ENCODE data around the gene KIAA1671. TPM values are rescaled to one million over a fixed set of nuclear protein-coding genes. Genes with fewer than 3 reads are reported as not detected.

The KIAA1671 gene
- total RNA-seq, 2 experiments from 2014 or later, result 12.3 to 14.0 TPM

DNA sequence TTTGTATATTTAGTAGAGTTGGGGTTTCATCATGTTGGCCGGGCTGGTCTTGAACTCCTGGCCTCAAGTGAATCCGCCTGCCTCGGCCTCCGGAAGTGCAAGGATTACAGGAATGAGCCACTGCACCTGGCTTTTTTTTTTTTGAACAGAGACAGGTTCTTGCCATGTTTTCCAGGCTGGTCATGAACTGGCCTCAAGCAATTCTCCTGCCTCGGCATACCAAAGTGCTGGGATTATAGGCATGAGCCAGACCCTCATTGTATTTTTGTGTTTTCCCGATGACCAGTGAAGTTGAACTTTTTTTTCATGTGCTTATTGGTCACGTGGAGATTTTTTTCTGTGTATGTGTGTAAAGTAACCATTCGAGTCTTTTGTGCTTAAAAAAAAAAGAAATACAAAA lies 48.2 kb downstream of the KIAA1671 start:
- H3K4me1 Mint-ChIP-seq, result peaks cover 5% of the 10 kb centered on the region
- no peak overlapping the region for H3K27ac Mint-ChIP-seq
- intact Hi-C loops (cut with DNase I, micrococcal nuclease), result no loop called here
- peaks cover 4% of the 10 kb centered on the region for H3K9me3 Mint-ChIP-seq (ENCODE audit: low read depth)
- H3K36me3 Mint-ChIP-seq (ENCODE audit: low read depth), result no peaks in the 10 kb centered on the region
- no peak for ATAC-seq
- ChIA-PET POLR2A (no interaction called here), CTCF (interaction anchor here (1.5 kb wide), 1 partner anchor 13 kb away, joined by 3 read pairs; no protein-coding TSS in a partner anchor)
- no peak for DNase-seq
- peaks cover 11% of the 10 kb centered on the region for H3K27me3 Mint-ChIP-seq
- no peak overlapping the region for H3K4me3 Mint-ChIP-seq

DNA sequence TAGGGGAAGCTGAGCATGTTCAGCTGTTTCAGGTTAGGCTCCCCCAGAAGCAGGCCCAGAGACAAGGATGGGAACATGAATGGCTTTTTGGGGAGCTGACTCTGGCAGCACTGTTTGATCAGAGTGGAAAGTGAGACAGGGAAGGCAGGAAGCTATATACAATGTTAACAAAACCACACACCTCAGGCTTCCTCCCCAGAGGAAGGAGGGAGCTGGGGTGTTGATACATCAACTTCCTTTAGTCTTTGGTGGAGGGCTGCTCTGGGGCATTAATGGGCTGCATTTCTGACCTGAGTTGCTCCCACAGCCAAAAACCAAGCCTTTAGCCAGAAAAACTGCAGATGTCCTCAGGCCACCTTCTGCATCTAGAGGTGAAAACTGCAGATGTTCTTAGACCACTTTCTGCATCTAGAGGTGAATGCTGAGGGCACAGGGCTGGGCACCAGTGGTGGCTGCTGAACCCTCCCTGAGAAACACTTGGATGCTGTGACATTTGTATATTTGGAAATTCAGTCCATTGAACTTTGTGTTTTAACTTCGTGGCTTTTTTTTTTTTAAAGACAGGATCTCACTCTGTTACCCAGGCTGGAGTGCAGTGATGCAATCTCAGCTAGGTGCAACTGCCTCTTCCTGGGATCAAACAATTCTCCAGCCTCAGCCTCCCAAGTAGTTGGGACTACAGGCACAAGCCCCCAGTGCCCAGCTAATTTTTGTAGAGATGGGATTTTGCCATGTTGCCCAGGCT lies 49.9 kb downstream of the KIAA1671 start:
- peaks cover 4% of the 10 kb centered on the region for H3K9me3 Mint-ChIP-seq (ENCODE audit: low read depth)
- H3K27me3 Mint-ChIP-seq, result peaks cover 1% of the 10 kb centered on the region
- DNase-seq, result no peak
- intact Hi-C loops (cut with DNase I, micrococcal nuclease), result no loop called here
- ATAC-seq, result no peak
- ChIA-PET POLR2A (interaction anchor here (0.5 kb wide), 1 partner anchor 44 kb away, joined by 3 read pairs; no protein-coding TSS in a partner anchor), CTCF (interaction anchor here (1.5 kb wide), 1 partner anchor 11 kb away, joined by 3 read pairs; no protein-coding TSS in a partner anchor)
- no peak overlapping the region for H3K4me3 Mint-ChIP-seq
- H3K4me1 Mint-ChIP-seq, result peaks cover 5% of the 10 kb centered on the region
- no peaks in the 10 kb centered on the region for H3K36me3 Mint-ChIP-seq (ENCODE audit: low read depth)
- H3K27ac Mint-ChIP-seq, result peak overlapping the region; percentile 51

DNA sequence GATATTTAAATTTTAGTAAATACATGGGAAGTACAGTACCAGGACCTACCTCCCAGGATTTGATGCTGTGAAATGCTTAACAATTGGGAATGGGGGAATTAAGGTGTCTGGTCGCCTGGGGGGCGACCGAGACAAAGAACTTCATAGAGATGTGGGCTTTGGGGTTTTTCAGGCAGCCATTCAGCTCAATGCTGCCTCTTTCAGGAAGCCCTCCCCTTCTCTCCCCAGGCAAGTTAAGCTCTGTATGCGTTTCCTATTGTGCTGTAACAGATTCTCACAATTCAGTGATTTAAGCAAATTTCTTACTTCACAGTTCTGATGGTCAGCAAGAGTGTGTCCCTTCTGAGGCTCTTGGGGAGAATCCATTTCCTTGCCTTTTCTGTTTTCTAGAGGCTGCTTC lies 53.8 kb downstream of the KIAA1671 start:
- Mint-ChIP-seq H3K27ac (no peak overlapping the region), H3K9me3 (ENCODE audit: low read depth) (peaks cover 3% of the 10 kb centered on the region), H3K4me1 (peaks cover 5% of the 10 kb centered on the region), H3K4me3 (no peak overlapping the region), H3K36me3 (ENCODE audit: low read depth) (no peaks in the 10 kb centered on the region), H3K27me3 (no peaks in the 10 kb centered on the region)
- DNase-seq (no peak), ATAC-seq (no peak)
- ChIA-PET CTCF (interaction anchor here (0.6 kb wide), 1 partner anchor 215 kb away, joined by 6 read pairs; no protein-coding TSS in a partner anchor), POLR2A (no interaction called here)
- intact Hi-C loops (cut with DNase I, micrococcal nuclease), result no loop called here

DNA sequence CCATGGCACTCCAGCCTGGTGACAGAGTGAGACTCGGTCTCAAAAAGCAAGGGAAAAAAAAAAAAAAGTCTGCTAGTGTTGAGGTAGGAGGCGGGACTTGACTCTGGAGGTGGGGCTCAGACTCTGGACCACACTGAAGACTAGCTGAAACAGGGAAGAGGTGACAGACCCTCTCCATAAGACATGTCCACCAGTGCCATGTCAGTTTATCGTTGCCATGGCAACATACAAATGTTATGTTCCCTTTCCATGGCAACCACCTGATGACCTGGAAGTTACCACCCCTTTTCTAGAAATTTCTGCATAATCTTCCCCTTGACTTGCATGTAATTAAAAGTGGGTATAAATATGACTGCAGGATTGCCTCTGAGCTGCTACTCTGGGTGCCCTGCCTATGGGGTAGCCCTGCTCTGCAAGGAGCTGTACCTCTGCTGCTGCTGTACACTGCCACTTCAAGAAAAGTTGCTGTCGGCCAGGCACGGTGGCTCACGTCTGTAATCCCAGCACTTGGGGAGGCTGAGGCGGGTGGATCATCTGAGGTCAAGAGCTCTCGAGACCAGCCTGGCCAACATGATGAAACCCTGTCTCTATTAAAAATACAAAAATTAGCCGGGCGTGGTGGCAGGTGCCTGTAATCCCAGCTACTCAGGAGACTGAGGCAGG lies 55.1 kb downstream of the KIAA1671 start:
- no peak for DNase-seq
- intact Hi-C loops (cut with DNase I, micrococcal nuclease), result no loop called here
- CTCF ChIA-PET, result interaction anchor here (0.6 kb wide), 1 partner anchor 21 kb away, joined by 4 read pairs; no protein-coding TSS in a partner anchor
- Mint-ChIP-seq H3K9me3 (ENCODE audit: low read depth) (no peaks in the 10 kb centered on the region), H3K4me3 (no peak overlapping the region), H3K36me3 (ENCODE audit: low read depth) (no peaks in the 10 kb centered on the region), H3K27ac (no peak overlapping the region), H3K4me1 (no peaks in the 10 kb centered on the region), H3K27me3 (no peaks in the 10 kb centered on the region)
- POLR2A ChIA-PET, result no interaction called here
- no peak for ATAC-seq

DNA sequence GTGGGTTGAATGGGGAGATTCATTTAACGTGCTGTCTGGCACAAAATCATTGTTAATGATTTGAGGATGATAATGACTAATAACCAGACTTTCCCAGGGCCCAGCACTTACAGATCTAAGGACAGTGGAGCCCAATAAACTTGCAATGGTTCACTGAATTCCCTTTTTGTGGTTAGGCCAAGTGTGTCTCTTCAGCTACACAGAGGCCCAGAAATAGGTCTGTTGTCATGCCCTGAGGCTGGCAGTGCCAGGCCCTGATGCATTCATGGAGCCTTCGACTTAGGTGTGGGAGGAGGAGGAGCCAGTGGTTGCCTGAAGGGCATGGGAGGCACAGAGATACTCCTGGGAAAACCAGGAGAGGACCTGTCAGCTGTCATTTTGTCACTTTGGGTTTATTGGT lies 56.1 kb downstream of the KIAA1671 start:
- no peak for ATAC-seq
- Mint-ChIP-seq H3K9me3 (ENCODE audit: low read depth) (no peaks in the 10 kb centered on the region), H3K36me3 (ENCODE audit: low read depth) (no peaks in the 10 kb centered on the region), H3K4me1 (no peaks in the 10 kb centered on the region), H3K27ac (no peak overlapping the region), H3K27me3 (no peaks in the 10 kb centered on the region), H3K4me3 (no peak overlapping the region)
- DNase-seq, result no peak
- intact Hi-C loops (cut with DNase I, micrococcal nuclease), result no loop called here
- ChIA-PET POLR2A (no interaction called here), CTCF (no interaction called here)

DNA sequence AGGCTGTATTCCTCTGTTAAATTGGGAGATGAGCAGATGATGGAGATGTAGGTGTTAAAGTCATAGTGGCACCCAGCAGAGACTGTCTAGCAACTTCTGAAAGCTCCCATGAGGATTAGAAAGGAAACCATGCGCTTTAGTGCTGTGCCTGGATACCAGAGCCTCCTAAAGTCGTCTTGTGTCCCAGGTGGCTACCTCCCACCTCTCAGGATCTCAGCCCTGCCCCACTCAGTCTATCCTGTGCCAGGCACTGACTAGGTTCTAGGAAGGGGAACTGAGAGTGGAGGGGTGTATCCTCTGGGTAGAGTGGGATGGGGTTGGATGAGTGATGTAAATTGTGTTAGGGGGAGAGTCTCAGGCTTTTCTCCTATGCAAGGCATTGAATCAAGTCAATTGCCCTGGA lies 60.2 kb downstream of the KIAA1671 start:
- ChIA-PET CTCF (interaction anchor here (0.9 to 1.3 kb wide), 2 partner anchors 30 to 36 kb away, joined by 3 to 4 read pairs; no protein-coding TSS in a partner anchor), POLR2A (no interaction called here)
- ATAC-seq, result no peak
- H3K27me3 Mint-ChIP-seq, result no peaks in the 10 kb centered on the region
- H3K36me3 Mint-ChIP-seq (ENCODE audit: low read depth), result no peaks in the 10 kb centered on the region
- no peak overlapping the region for H3K27ac Mint-ChIP-seq
- no peaks in the 10 kb centered on the region for H3K9me3 Mint-ChIP-seq (ENCODE audit: low read depth)
- intact Hi-C loops (cut with DNase I, micrococcal nuclease), result no loop called here
- no peak overlapping the region for H3K4me3 Mint-ChIP-seq
- DNase-seq, result no peak
- no peaks in the 10 kb centered on the region for H3K4me1 Mint-ChIP-seq

DNA sequence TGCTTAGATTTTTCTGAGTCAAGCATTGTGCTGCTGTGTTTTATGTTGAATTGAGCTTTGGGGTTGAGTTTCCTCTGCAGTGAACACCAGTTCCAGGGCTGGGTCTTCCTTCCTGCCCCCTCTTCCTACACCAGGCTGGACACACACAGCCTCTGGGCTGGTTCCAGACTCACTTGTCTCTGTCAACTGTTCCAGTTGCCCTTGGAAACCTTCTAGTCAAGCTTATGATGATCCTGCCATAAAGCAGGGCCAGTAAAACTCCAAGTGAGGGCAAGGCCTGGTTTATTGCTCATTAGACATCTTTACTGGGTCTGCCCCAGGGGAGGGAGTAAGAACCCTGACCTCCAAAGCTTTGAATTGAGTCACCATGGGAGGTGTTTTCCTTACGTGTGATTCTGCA lies 61.1 kb downstream of the KIAA1671 start:
- no peaks in the 10 kb centered on the region for H3K36me3 Mint-ChIP-seq (ENCODE audit: low read depth)
- no peak overlapping the region for H3K4me3 Mint-ChIP-seq
- H3K27ac Mint-ChIP-seq, result no peak overlapping the region
- ATAC-seq, result no peak
- POLR2A ChIA-PET, result no interaction called here
- H3K4me1 Mint-ChIP-seq, result no peaks in the 10 kb centered on the region
- H3K27me3 Mint-ChIP-seq, result no peaks in the 10 kb centered on the region
- CTCF ChIA-PET, result interaction anchor here (0.6 to 1.3 kb wide), 3 partner anchors 12 to 591 kb away, joined by 3 to 5 read pairs (median 4); no protein-coding TSS in a partner anchor
- no peaks in the 10 kb centered on the region for H3K9me3 Mint-ChIP-seq (ENCODE audit: low read depth)
- DNase-seq, result no peak
- intact Hi-C loops (cut with DNase I, micrococcal nuclease), result no loop called here

DNA sequence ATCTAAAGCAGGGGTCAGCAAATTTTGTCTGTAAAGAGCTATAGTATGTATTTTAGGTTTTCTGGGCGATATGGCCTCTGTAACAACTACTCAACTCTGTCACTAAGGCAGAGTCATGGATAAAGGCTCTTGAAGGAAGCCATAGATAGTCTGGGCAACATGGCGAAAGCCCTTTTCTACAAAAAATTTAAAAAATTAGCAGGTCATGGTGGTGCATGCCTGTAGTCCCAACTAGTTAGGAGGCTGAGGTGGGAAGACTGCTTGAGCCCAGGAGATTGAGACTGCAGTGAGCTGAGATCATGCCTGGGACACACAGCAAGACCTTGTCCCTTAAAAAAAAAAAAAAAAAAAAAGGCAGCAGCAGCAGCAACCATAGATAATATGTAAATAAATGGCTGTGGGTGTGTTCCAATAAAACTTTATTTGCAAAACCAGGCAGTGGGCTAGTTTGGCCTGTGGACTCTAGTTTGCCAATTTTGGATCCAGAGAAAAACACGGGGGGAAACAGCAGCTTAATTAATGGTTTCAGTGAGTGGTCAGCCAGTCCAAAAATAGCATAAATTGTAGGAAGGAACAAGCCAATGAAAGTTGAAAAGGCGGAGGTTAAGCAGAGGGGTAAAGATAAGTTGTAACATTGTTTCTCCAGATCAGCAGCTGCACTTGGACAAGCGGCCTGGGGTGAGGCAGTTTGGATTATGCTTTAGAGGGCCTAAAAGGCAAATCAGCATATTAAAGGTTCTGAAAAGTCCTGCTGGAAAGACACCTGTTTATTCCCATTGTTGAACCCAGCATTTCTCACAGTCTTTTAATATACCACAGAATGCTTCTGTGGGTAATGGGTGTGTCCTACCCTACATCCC lies 62.6 kb downstream of the KIAA1671 start:
- Mint-ChIP-seq H3K36me3 (ENCODE audit: low read depth) (no peaks in the 10 kb centered on the region), H3K9me3 (ENCODE audit: low read depth) (no peaks in the 10 kb centered on the region), H3K4me1 (no peaks in the 10 kb centered on the region), H3K27me3 (peaks cover 2% of the 10 kb centered on the region), H3K27ac (no peak overlapping the region), H3K4me3 (no peak overlapping the region)
- DNase-seq, result no peak
- ATAC-seq, result no peak
- POLR2A ChIA-PET, result interaction anchor here (0.6 kb wide), 1 partner anchor 42 kb away, joined by 6 read pairs; no protein-coding TSS in a partner anchor
- CTCF ChIA-PET, result interaction anchor here (0.5 to 1.4 kb wide), 3 partner anchors 33 to 144 kb away, joined by 3 read pairs; no protein-coding TSS in a partner anchor
- intact Hi-C loops (cut with DNase I, micrococcal nuclease), result no loop called here

DNA sequence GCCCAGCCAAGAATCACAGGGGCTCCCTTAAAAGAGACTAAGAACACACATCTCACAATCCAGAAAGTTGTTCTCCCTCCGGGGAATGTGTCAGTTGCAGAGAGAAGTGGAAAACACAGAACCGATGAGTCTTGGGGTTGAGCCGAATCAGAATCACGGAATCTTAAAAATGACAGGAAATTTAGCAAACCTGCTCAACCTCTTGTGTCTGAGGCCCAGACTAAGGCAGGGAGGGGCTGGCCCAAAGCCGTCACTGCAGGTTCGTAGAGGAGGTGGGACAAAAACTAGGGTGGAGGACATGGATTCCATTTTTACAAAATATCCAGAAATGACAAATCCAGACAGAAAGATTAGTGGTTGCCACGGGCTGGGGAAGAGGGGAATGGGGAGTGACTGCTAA lies 63.8 kb downstream of the KIAA1671 start:
- H3K4me3 Mint-ChIP-seq, result no peak overlapping the region
- DNase-seq, result no peak
- H3K4me1 Mint-ChIP-seq, result no peaks in the 10 kb centered on the region
- no peak for ATAC-seq
- CTCF ChIA-PET, result no interaction called here
- POLR2A ChIA-PET, result no interaction called here
- intact Hi-C loops (cut with DNase I, micrococcal nuclease), result no loop called here
- H3K27me3 Mint-ChIP-seq, result peaks cover 8% of the 10 kb centered on the region
- no peak overlapping the region for H3K27ac Mint-ChIP-seq
- H3K36me3 Mint-ChIP-seq (ENCODE audit: low read depth), result no peaks in the 10 kb centered on the region
- H3K9me3 Mint-ChIP-seq (ENCODE audit: low read depth), result no peaks in the 10 kb centered on the region

DNA sequence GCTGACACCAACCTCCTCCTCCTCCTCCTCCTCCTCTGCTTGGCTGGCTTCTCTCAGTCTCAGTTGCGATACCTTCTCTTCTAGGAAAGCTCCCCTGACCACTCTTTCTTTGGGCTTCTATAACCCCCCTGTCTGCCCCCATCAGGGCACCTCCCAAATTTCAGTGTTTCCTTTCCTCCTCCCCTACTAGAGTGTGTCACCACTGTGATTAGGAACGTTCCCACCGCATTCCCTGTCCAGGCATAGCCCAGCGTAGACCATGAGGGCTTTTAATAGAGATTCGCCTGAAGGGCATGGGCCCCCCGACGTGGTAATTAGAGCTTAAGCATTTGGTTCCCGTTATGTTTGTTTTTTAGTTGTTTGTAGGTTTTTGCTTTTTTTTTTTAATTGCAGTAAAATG lies 65.5 kb downstream of the KIAA1671 start:
- CTCF ChIA-PET, result interaction anchor here (0.6 to 0.7 kb wide), 2 partner anchors 87 to 1301 kb away, joined by 3 to 5 read pairs; no protein-coding TSS in a partner anchor
- intact Hi-C loops (cut with DNase I, micrococcal nuclease), result no loop called here
- H3K36me3 Mint-ChIP-seq (ENCODE audit: low read depth), result no peaks in the 10 kb centered on the region
- H3K4me3 Mint-ChIP-seq, result no peak overlapping the region
- no peak overlapping the region for H3K27ac Mint-ChIP-seq
- H3K27me3 Mint-ChIP-seq, result peaks cover 8% of the 10 kb centered on the region
- no peaks in the 10 kb centered on the region for H3K9me3 Mint-ChIP-seq (ENCODE audit: low read depth)
- POLR2A ChIA-PET, result no interaction called here
- DNase-seq (no peak), ATAC-seq (no peak)
- no peaks in the 10 kb centered on the region for H3K4me1 Mint-ChIP-seq

DNA sequence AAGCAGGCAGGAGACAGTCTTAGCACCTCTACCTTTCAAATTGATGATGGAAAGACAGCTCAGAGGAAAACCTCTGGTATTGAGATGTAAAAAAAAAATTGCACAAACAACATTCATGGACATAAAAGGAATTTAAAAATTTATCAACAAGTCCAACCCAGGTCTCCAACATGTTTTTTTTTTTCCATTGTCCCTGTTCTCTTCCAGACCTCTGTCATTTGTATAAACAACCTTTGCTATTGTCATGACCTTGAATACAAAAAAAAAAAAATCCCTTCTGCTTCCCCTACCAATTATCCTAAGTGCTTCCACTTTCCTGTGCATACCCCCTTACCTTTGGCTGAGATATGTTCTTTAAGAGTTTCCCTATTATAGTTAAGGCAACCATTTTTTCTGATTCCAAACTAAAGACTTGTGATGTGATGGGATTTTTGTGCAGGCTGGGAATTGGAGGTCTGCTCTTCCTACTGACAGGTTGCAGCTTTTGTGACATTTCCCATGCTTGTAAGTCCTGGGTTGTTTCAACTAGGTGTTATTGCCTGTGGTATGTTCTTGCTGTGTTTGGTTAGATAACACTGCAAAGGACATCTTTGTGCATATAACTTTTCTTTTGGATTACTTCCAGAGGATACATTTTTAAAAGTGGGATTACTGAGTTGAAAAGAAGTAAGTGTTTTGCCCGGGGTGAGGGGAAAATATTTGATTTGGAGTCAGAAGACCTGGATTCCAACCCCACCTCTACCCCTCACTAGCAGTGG lies 67.1 kb downstream of the KIAA1671 start:
- Mint-ChIP-seq H3K27ac (no peak overlapping the region), H3K4me1 (no peaks in the 10 kb centered on the region), H3K27me3 (peaks cover 8% of the 10 kb centered on the region), H3K9me3 (ENCODE audit: low read depth) (no peaks in the 10 kb centered on the region), H3K4me3 (no peak overlapping the region), H3K36me3 (ENCODE audit: low read depth) (no peaks in the 10 kb centered on the region)
- no peak for DNase-seq
- intact Hi-C loops (cut with DNase I, micrococcal nuclease), result no loop called here
- POLR2A ChIA-PET, result no interaction called here
- ATAC-seq, result no peak
- CTCF ChIA-PET, result no interaction called here

All from activated CD4-positive, alpha-beta T cell treated with anti-CD3 and anti-CD28 coated beads for 36 hours (primary cell).